H4 (cell line): ENCODE data around the gene SEC23IP. TPM values are rescaled to one million over a fixed set of nuclear protein-coding genes. Genes with fewer than 3 reads are reported as not detected.

Source experiments
- DNase-seq: peaks from one replicate; pipeline ENCODE4 v3.0.0-alpha.2; 2015; ENCODE audit warnings: low spot score
- total RNA-seq: library from RNA; depleted of rRNA; stranded (reverse); fragments of >200 nt; shearing (Covaris generic); gene quantifications from 2 replicates; pipeline ENCODE4 v1.2.3, GENCODE V29; 2014; rRNA removed

Gene SEC23IP
- total RNA-seq, 1 experiment from 2014 or later, result 24.3 TPM

GRCh38 chr10:119940487-119940886 is 48.0 kb downstream of the SEC23IP start:
- DNase-seq, result no peak

GRCh38 chr10:119942973-119943372 is 50.4 kb downstream of the SEC23IP start:
- DNase-seq, result no peak

GRCh38 chr10:119945805-119946204 is 53.3 kb downstream of the SEC23IP start:
- no peak for DNase-seq

- DNase-seq, result no peak
These were observed 54.8 kb downstream of the SEC23IP start for GRCh38 chr10:119947300-119947699.

- no peak for DNase-seq
These were observed 64.9 kb downstream of the SEC23IP start for GRCh38 chr10:119957451-119957850.

- no peak for DNase-seq
These were observed 70.3 kb downstream of the SEC23IP start for GRCh38 chr10:119962837-119963236.

GRCh38 chr10:119967066-119967465 is 74.5 kb downstream of the SEC23IP start:
- DNase-seq, result no peak

- no peak for DNase-seq
These were observed 77.1 kb downstream of the SEC23IP start for GRCh38 chr10:119969609-119970008.

- no peak for DNase-seq
These were observed 77.6 kb downstream of the SEC23IP start for GRCh38 chr10:119970107-119970506.

- no peak for DNase-seq
These were observed 78.4 kb downstream of the SEC23IP start for GRCh38 chr10:119970963-119971362.

- peak; percentile 50 for DNase-seq
These were observed 80.8 kb downstream of the SEC23IP start for GRCh38 chr10:119973281-119973680.

GRCh38 chr10:119976421-119976820 is 83.9 kb downstream of the SEC23IP start:
- no peak for DNase-seq

- DNase-seq, result no peak
These were observed 88.6 kb downstream of the SEC23IP start for GRCh38 chr10:119980956-119981750.

- DNase-seq, result peak; percentile 50
These were observed 89.3 kb downstream of the SEC23IP start for GRCh38 chr10:119981826-119982225.

- DNase-seq, result no peak
These were observed 95.8 kb downstream of the SEC23IP start for GRCh38 chr10:119988333-119988732.

GRCh38 chr10:119989966-119990365 is 97.4 kb downstream of the SEC23IP start:
- DNase-seq, result no peak

- no peak for DNase-seq
These were observed 98.5 kb downstream of the SEC23IP start for GRCh38 chr10:119991066-119991465.

GRCh38 chr10:119991816-119992215 is 99.3 kb downstream of the SEC23IP start:
- DNase-seq, result no peak

Other genes with a start within 250 kb of the SEC23IP start
- gene BAG3, start 241.3 kb upstream of the SEC23IP start, total RNA-seq, result 8.8 and 10.7 TPM in 2 replicates
- gene INPP5F, start 166.7 kb upstream of the SEC23IP start, total RNA-seq, result 8.9 and 9.5 TPM in 2 replicates
- gene MCMBP, start 19.9 kb upstream of the SEC23IP start, total RNA-seq, result 68.7 and 77.3 TPM in 2 replicates